HL-60 (cell line): ENCODE data around the gene GRIN3A.
A peak's percentile ranks its signal among the peaks of the same experiment; 100 is the strongest.

ENCODE experiments used
- DNase-seq, 2 experiments: peaks; one replicate each; pipeline ENCODE4 v3.0.0-alpha.2; 2010 to 2020; ENCODE audit warnings: low read depth in 1 of 2, low spot score in 1 of 2
- H3K27ac ChIP-seq: fragments of 250-450 bp; sonication (Bioruptor Pico); replicated peaks from 2 replicates; pipeline ENCODE4 v1.5.1; 2020; ENCODE audit warnings: mild to moderate bottlenecking, moderate library complexity
- H3K27me3 ChIP-seq: fragments of 250-450 bp; sonication (Bioruptor Pico); 2 replicates; pipeline ENCODE4 v1.5.1; 2021; ENCODE audit warnings: mild to moderate bottlenecking, moderate library complexity; ENCODE audit not compliant: insufficient read depth, poor library complexity, severe bottlenecking
- H3K4me3 ChIP-seq: replicated peaks from 2 replicates; pipeline ENCODE4 v1.5.1; 2011; ENCODE audit warnings: mild to moderate bottlenecking, control low read depth, low read length; ENCODE audit not compliant: insufficient read depth
- CTCF ChIP-seq: IDR thresholded peaks from one replicate; pipeline ENCODE4 v1.5.1; 2011; ENCODE audit warnings: low read length, control low read depth, inconsistent platforms; ENCODE audit not compliant: insufficient read depth
- GABPA ChIP-seq: IDR thresholded peaks from 2 replicates; pipeline ENCODE4 v1.6.1; 2012; ENCODE audit warnings: low read depth
- POLR2AphosphoS5 ChIP-seq: IDR thresholded peaks from 2 replicates; pipeline ENCODE4 v1.6.1; 2012; ENCODE audit warnings: low read depth
- REST ChIP-seq: IDR thresholded peaks from 2 replicates; pipeline ENCODE4 v1.6.1; 2012; ENCODE audit warnings: low read depth; ENCODE audit not compliant: insufficient replicate concordance
- SPI1 ChIP-seq: IDR thresholded peaks from 2 replicates; pipeline ENCODE4 v1.6.1; 2012; ENCODE audit warnings: low read depth, mild to moderate bottlenecking, borderline replicate concordance

The GRIN3A gene

GRCh38 chr9:101587332-101588043, 151.0 kb downstream of the GRIN3A start:
- DNase-seq, result no peak
- Histone ChIP-seq H3K4me3 (no peak overlapping the region), H3K27ac (no peak overlapping the region), H3K27me3 (no peaks in the 10 kb centered on the region)
- no peak for TF ChIP-seq SPI1
- TF ChIP-seq REST, result no peak
- TF ChIP-seq POLR2AphosphoS5, result no peak
- no peak for TF ChIP-seq CTCF
- TF ChIP-seq GABPA, result no peak

GRCh38 chr9:101586651-101587050, 151.8 kb downstream of the GRIN3A start:
- Histone ChIP-seq H3K4me3 (no peak overlapping the region), H3K27ac (no peak overlapping the region), H3K27me3 (no peaks in the 10 kb centered on the region)
- peak in 1 of 2 experiments; percentile 6 for DNase-seq
- TF ChIP-seq SPI1, result no peak
- no peak for TF ChIP-seq POLR2AphosphoS5
- TF ChIP-seq CTCF, result no peak
- no peak for TF ChIP-seq REST
- no peak for TF ChIP-seq GABPA

- H3K27me3 ChIP-seq, result no peaks in the 10 kb centered on the region
- H3K4me3 ChIP-seq, result no peak overlapping the region
- TF ChIP-seq CTCF (no peak), SPI1 (peak; percentile 48; the same call in 1 of the 2 replicates)
- peak overlapping the region; percentile 40 for H3K27ac ChIP-seq
- peak; percentile 47 to 74 for DNase-seq
Measured at GRCh38 chr9:101585740-101586139, 152.7 kb downstream of the GRIN3A start.

GRCh38 chr9:101582553-101582952, 155.9 kb downstream of the GRIN3A start:
- no peaks in the 10 kb centered on the region for H3K27me3 ChIP-seq
- no peak for TF ChIP-seq POLR2AphosphoS5
- no peak for TF ChIP-seq REST
- TF ChIP-seq SPI1, result no peak
- TF ChIP-seq GABPA, result no peak
- no peak for TF ChIP-seq CTCF
- no peak overlapping the region for H3K27ac ChIP-seq
- no peak for DNase-seq
- H3K4me3 ChIP-seq, result no peak overlapping the region
